Epithelial cell of prostate (primary cell): ENCODE data around the gene PRDX5.

Experiments
- DNase-seq: peaks from one replicate; pipeline ENCODE4 v3.0.0-alpha.2; 2011; ENCODE audit warnings: low read depth, low spot score
- H3K27ac ChIP-seq: fragments of 450-650 bp; 2 replicates; pipeline ENCODE4 v1.5.1; 2017; ENCODE audit warnings: mild to moderate bottlenecking

The PRDX5 gene

DNA sequence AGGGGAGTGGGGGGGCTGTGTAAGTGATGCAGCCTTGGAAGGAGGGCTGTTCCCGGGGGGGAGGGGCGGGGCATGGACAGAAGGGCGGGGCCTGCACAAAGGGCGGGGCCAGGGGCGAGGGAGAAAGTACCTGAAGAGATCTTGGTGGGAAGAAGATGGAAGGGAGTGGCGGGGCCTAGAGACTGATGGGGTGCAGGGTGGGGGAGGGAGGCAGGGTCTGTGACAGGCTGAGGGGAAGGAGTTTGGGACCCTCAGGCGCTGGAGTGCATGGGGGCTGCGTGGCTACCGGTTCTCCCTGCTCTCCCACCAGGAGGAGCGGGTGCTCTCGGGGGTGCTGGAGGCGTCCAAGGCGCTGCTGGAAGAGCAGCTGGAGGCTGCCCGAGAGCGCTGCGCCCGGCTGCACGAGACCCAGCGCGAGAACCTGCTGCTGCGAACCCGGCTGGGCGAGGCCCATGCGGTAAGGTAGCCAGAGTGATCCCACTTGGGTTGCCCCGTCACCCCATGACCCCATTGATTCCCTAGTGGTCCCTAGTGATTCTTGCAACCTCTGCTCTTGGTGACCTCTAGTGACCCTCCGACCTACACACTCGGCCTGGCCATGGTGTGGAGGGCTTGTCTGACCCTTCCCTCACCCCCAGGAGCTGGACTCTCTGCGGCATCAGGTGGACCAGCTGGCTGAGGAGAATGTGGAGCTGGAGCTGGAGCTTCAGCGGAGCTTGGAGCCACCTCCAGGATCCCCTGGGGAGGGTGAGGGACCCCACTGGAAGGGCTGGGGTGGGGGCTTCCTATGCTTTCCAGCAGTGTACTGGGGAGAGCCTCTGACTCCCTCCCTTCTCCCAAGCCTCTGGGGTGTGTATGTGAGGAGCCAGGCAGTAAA lies 25.2 kb downstream of the PRDX5 start:
- H3K27ac ChIP-seq: peak overlapping the region; percentile 69

DNA sequence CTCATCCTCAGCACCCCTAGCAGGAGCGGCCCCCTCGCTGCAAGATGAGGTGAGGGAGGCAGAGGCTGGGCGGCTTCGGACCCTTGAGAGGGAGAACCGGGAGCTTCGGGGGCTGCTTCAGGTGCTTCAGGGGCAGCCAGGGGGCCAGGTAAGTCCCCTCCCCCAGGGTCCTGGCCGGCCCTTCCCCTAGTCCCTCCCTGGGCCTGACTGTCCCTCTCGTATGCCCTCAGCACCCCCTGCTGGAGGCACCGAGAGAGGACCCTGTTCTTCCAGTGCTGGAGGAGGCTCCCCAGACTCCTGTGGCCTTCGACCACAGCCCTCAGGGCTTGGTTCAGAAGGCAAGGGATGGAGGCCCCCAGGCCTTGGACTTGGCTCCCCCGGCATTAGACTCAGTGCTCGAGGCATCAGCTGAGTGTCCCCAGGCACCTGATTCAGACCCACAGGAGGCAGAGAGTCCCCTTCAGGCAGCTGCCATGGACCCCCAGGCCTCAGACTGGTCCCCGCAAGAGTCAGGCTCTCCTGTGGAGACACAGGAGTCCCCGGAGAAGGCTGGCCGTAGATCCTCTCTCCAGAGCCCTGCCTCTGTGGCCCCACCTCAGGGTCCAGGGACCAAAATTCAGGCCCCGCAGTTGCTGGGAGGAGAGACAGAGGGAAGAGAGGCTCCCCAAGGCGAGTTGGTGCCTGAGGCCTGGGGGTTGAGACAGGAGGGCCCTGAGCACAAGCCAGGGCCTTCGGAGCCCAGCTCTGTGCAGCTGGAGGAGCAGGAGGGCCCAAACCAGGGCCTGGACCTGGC lies 26.0 kb downstream of the PRDX5 start:
- DNase-seq: no peak
- H3K27ac ChIP-seq: no peak overlapping the region

More for the DNA sequence above, 25.2 kb downstream of the PRDX5 start:
- DNase-seq: no peak

DNA sequence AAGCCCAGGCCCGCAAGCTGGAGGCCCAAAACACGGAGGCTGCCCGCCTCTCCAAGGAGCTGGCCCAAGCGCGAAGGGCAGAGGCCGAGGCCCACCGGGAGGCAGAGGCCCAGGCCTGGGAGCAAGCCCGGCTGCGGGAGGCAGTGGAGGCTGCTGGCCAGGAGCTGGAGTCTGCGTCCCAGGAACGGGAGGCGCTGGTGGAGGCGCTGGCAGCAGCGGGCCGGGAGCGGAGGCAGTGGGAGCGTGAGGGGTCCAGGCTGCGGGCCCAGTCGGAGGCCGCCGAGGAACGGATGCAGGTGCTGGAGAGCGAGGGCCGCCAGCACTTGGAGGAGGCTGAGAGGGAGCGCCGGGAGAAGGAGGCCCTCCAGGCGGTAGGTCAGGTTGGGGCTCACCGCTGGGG lies 26.9 kb downstream of the PRDX5 start:
- no peak overlapping the region for H3K27ac ChIP-seq
- no peak for DNase-seq

- DNase-seq: no peak
- peak overlapping the region; percentile 54 for H3K27ac ChIP-seq
These were observed 29.4 kb downstream of the PRDX5 start for GRCh38 chr11:64347193-64347867.

GRCh38 chr11:64348383-64349024 lies 30.6 kb downstream of the PRDX5 start:
- DNase-seq: no peak
- H3K27ac ChIP-seq: peak overlapping the region; percentile 54

DNA sequence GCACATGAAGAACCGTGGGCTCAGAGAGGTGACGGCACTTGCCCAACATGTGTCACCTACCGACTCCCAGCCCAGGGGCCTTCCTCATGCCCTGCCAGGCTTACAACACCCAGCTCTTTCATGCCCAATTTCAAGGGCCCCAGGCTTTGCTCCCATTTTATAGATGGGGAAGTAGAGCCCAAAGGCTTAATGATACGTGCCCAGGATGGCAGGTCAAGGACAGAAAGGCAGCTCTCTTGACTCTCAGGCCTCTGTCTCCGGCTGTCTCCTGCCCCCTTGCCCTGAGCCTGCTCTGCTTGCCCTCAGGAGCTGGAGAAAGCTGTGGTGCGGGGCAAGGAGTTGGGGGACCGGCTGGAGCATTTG lies 31.1 kb downstream of the PRDX5 start:
- H3K27ac ChIP-seq: no peak overlapping the region
- no peak for DNase-seq

DNA sequence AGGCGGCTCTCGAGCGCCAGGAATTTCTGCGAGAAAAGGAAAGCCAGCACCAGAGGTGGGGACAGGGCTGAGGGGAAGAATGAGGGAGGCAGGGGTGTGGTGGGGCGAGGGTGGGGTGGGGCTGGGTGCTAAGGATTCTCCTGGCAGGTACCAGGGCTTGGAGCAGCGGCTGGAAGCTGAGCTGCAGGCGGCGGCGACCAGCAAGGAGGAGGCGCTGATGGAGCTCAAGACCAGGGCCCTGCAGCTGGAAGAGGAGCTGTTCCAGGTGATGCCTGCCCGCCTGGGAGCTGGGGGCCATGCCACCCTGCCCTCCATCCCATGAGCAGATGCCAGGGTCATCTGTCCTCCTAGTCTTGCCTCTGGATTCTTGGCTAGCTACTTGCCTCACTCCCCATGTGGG lies 31.5 kb downstream of the PRDX5 start:
- DNase-seq: no peak

GRCh38 chr11:64351136-64351631 lies 33.3 kb downstream of the PRDX5 start:
- DNase-seq: no peak
- no peak overlapping the region for H3K27ac ChIP-seq

More for the DNA sequence above, 31.5 kb downstream of the PRDX5 start:
- no peak overlapping the region for H3K27ac ChIP-seq

DNA sequence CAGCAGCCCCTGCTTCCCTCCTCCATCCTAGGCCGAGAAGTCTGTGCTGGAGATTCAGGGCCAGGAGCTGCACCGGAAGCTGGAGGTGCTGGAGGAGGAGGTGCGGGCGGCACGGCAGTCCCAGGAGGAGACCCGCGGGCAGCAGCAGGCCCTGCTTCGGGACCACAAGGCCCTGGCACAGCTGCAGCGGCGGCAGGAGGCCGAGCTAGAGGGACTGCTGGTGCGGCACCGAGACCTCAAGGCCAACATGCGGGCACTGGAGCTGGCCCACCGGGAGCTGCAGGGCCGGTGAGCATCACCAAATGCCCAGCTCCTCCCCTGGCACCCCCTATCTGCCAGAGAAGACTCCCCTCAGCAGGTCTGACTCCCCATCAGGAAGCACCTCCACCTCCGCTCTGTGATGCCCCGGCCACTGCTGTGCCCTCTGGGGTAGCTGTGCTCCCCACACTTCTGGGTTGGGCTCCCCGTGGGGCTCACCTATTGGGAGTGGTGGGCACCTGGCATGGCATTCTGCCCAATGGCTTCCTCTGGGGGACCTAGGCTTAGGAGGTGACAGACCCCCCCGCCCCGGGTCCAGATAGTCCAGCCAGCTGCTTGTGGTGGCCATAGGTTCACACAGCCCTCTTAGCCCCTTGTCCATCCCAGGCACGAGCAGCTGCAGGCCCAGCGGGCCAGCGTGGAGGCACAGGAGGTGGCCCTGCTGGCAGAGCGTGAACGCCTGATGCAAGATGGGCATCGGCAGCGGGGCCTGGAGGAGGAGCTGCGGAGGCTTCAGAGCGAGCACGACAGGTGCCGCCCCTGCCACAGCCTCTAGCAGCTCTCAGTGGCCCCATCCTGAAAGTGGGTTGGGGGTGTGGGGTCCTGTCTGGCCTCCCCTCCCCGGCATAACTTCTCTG lies 34.4 kb downstream of the PRDX5 start:
- DNase-seq: no peak
- no peak overlapping the region for H3K27ac ChIP-seq

DNA sequence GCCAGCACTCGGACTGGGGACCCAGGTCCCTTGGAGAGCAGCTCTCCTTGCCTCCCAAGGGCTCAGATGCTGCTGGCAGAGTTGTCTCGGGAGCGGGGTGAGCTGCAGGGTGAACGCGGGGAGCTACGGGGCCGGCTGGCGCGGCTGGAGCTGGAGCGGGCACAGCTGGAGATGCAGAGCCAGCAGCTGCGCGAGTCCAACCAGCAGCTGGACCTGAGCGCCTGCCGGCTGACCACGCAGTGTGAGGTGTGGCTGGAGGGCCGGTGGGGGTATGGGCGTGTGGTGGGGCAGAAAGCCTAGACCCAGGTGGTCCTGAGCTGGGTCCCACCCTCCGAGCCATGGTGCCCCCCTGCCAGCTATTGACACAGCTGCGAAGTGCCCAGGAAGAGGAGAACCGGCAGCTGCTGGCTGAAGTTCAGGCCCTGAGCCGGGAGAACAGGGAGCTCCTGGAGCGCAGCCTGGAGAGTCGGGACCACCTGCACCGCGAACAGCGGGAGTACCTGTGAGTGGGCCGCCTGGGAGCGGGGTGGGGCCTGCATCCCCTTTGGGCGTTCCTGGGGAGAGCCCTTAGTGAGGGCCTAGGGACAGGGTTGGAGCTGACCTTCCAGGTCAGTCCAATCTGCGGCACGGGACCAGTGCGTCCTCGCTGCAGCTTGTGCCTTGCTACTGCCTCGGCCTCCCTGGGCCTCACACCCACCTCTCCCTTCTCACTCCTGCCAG lies 35.2 kb downstream of the PRDX5 start:
- no peak overlapping the region for H3K27ac ChIP-seq
- DNase-seq: no peak

DNA sequence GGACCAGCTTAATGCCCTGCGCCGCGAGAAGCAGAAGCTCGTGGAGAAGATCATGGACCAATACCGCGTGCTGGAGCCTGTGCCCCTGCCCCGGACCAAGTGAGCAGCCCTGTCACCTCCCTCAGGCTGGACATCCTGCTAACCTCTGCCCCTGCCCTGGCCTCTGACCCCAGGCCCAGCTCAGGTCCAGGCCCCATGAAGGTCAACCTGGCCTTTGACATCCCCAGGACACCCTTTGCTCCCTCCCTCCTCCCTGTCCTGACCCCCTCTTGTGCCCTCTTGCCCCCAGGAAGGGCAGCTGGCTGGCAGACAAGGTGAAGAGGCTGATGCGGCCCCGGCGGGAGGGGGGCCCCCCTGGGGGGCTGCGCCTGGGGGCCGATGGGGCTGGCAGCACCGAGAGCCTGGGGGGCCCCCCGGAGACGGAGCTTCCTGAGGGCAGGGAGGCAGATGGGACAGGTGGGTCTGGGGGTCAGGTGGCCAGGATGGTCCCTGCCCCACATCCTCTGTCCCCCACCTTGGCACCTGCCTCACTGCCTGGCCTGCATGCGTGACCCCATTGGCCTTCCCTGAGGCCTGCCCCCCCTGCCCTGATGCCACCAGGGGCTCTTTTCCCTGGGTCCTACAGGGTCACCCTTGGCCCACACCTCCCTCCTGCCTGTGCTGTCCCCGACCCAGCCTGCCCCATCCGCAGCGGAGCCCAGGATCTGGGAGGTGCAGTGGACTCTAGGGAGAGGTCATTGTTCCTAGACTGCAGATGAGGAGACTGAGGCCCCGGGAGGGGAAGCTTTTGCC lies 36.0 kb downstream of the PRDX5 start:
- no peak overlapping the region for H3K27ac ChIP-seq
- DNase-seq: no peak

DNA sequence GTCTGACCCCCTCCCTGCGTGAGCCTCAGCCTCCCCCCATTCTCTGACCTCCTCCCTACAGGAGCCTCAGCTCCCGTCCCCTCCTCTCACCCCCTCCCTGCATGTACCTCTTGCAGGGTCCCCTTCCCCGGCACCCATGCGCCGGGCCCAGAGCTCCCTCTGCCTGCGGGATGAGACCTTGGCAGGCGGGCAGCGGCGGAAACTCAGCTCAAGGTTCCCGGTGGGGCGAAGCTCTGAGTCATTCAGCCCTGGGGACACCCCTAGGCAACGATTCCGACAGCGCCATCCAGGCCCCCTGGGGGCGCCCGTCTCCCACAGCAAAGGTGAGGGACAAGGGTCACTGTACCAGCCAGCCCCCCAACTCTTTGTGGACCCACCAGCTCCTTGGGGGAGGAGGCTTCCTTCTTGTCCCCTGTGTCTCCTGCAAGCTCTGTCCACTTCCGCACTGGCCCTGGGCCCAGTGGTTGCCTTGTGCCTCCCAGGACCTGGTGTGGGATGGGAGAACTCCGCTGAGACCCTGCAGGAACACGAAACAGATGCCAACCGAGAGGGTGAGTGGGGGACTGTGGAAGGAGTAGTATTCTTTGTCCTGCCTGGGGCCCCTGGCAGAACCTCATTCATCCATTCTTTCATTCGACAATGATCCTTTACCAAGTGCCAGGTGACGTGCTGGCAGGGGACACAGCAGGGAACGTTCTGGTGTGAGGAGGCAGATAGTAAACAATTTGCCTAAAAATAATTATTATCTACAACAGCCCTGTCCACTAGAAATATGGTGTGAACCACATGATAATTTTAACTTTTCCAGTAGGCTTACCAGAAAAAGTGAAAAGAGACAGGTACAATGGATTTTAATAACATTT lies 37.4 kb downstream of the PRDX5 start:
- peak overlapping the region; percentile 45 for H3K27ac ChIP-seq
- no peak for DNase-seq

DNA sequence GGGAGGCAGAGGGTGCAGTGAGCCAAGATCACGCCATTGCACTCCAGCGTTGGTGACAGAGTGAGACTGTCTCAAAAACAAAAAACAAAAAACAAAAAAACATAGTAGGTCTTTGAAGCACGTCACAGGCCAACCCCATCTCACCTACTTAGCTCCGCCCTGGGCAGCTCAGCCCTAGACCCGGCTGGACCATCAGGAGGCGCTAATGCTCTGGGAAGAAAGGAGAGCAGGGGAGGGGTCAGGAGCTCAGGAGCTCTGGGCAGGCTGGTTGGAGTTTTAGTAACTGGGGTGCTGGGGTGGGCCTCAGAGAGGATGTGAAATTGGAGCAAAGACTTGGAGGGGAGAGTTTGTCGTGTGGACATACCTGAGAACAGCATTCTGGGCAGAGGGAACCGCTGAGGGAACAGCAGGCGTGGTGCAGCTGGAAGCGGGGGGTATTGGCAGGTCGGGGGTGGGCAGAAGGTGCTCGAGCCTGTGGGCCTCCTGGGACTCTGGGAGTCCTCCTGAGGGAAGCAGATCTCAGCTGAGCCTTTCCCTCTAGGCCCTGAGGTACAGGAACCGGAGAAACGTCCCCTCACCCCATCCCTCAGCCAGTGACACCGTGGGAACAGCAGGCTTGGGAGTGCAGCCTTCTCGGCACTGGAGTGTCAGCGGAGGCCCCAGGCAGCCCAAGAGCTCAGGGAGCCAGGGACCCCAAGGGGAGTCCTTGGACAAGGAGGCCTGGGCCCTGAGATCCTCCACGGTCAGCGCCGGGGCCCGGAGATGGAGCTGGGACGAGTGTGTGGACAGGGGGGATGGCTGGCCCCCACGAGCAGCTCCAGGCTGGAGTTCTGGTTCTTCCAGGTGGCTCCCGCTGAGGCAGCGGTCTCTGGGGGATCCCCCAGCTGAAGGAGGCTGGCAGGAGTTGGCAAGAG lies 38.8 kb downstream of the PRDX5 start:
- peak overlapping the region; percentile 93 for H3K27ac ChIP-seq
- DNase-seq: no peak

DNA sequence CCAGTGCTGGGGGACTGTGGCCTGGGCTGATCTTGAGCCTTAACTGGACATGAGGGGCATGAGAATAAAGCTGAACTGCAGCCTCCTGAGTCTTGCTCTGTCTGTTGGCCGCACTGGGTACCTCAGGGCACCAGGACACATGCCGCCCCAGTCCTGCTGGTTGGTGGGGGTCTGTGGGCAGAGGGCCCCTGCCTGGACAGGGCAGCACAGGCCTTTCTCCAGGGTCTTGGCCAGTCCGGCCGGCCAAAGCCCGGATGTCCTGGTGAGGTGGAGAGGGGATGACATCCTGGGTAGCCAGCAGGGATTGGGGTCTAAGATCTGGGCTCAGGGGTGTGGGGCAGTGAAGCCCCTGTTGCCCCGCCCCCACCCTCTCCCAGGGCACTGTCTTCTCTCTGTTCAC lies 39.5 kb downstream of the PRDX5 start:
- H3K27ac ChIP-seq: peak overlapping the region; percentile 93
- DNase-seq: no peak

DNA sequence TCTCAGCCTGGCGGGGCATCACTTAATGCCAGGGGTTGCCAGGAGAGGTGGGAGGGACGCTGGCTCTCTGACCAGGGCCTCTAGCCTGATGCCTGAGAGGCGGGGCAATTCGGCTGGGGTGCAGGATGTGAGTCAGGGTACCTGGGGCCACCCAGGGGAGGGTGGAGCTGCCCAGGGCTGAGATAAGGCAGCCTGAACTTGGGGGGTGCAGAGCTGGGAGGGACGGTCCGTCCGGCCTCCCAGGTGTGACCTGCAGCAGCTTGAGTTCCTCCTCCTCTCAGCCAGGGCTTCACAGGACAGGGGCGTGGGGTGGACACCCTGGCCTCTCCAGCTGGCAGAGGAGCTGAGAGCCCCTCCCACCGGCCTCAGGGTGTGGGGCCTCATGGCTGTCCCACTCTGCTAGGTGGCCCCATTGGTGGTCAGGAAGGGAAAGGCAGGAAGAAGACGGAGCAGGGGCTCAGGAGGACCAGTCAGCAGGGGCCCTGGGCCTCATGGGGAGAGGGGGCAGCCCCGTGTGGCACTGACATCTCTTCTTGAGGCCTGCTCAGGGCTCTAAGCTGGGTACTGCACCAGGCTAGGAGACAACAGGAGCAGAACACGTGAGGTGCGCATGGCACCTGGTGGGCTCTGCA lies 40.1 kb downstream of the PRDX5 start:
- DNase-seq: no peak
- peak overlapping the region; percentile 93 for H3K27ac ChIP-seq

DNA sequence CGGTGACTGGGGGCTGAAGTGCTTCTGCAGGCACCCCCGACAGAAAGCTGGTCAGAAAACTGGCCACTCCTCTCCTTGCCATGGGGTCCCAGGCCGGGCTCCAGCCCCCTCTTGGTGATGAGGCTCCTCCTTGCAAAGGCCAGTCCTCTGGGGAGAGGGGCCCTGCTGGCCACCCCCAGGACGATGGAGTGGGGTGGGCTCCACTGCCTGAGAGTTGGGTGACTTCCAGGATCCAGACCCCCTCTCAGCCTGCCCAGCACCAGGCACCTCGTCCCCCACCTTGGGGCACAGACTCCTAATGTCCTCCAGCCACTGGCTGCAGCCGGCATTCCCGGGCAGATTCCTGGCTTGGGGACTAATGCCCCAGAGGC lies 40.6 kb downstream of the PRDX5 start:
- peak overlapping the region; percentile 93 for H3K27ac ChIP-seq
- no peak for DNase-seq
